Mesenchymal stem cell (in vitro differentiated cells and primary cell): ENCODE data around the gene IKBKG.

Source experiments
- DNase-seq: peaks from one replicate; pipeline ENCODE4 v3.0.0-alpha.2; 2013
- H2AFZ ChIP-seq: one replicate; pipeline ENCODE4 v1.6.1; 2013; ENCODE audit warnings: low read depth, mild to moderate bottlenecking, control low read depth, inconsistent platforms, low read length, moderate library complexity
- H2AK5ac ChIP-seq: 2 replicates; pipeline ENCODE4 v1.6.1; 2013; ENCODE audit warnings: low read length, moderate library complexity, mild to moderate bottlenecking, inconsistent platforms; ENCODE audit not compliant: severe bottlenecking
- H2BK120ac ChIP-seq: one replicate; pipeline ENCODE4 v1.6.1; 2013; ENCODE audit warnings: low read depth, mild to moderate bottlenecking, inconsistent platforms, low read length, moderate library complexity
- H2BK12ac ChIP-seq, 2 experiments: one replicate each; pipeline ENCODE4 v1.6.1; 2013; ENCODE audit warnings: inconsistent platforms in 2 of 2, low read length in 2 of 2, mild to moderate bottlenecking in 2 of 2, moderate library complexity in 2 of 2, control low read depth in 1 of 2
- H2BK15ac ChIP-seq: one replicate; pipeline ENCODE4 v1.6.1; 2013; ENCODE audit warnings: mild to moderate bottlenecking, low read depth, inconsistent platforms; ENCODE audit not compliant: poor library complexity, severe bottlenecking
- H2BK5ac ChIP-seq: 2 replicates; pipeline ENCODE4 v1.6.1; 2013; ENCODE audit warnings: low read depth, mild to moderate bottlenecking, low read length, control low read depth, inconsistent platforms; ENCODE audit not compliant: poor library complexity, severe bottlenecking
- H3K14ac ChIP-seq, 2 experiments: one replicate each; pipeline ENCODE4 v1.6.1; 2013; ENCODE audit warnings: inconsistent platforms in 2 of 2, low read length in 2 of 2, control low read depth in 1 of 2, mild to moderate bottlenecking in 1 of 2, moderate library complexity in 1 of 2
- H3K18ac ChIP-seq, 2 experiments: one replicate each; pipeline ENCODE4 v1.6.1; 2013; ENCODE audit warnings: inconsistent platforms in 2 of 2, low read length in 2 of 2, control low read depth in 1 of 2, low read depth in 1 of 2, mild to moderate bottlenecking in 1 of 2
- H3K23ac ChIP-seq, 2 experiments: one replicate each; pipeline ENCODE4 v1.6.1; 2013; ENCODE audit warnings: inconsistent platforms in 2 of 2, low read length in 2 of 2, mild to moderate bottlenecking in 2 of 2, moderate library complexity in 2 of 2, control low read depth in 1 of 2
- H3K27ac ChIP-seq: 2 replicates; pipeline ENCODE4 v1.5.1; 2013; ENCODE audit warnings: mild to moderate bottlenecking, moderate library complexity, low read length, control low read depth, inconsistent platforms; ENCODE audit not compliant: poor library complexity, severe bottlenecking
- H3K27me3 ChIP-seq, 2 experiments: 2 replicates each; pipeline versions ENCODE4 v1.6.1 to v1.7.0; 2013; ENCODE audit warnings: low read length in 2 of 2, mild to moderate bottlenecking in 2 of 2, moderate library complexity in 2 of 2, control low read depth in 1 of 2, inconsistent platforms in 1 of 2; ENCODE audit not compliant: control insufficient read depth in 1 of 2, insufficient read depth in 1 of 2
- H3K36me3 ChIP-seq, 2 experiments: 2 replicates each; pipeline versions ENCODE4 v1.6.1 to v1.7.0; 2013; ENCODE audit warnings: low read length in 2 of 2, control low read depth in 1 of 2, inconsistent platforms in 1 of 2, low read depth in 1 of 2, mild to moderate bottlenecking in 1 of 2; ENCODE audit not compliant: insufficient read depth in 2 of 2, control insufficient read depth in 1 of 2
- H3K4ac ChIP-seq, 2 experiments: one replicate each; pipeline ENCODE4 v1.6.1; 2013; ENCODE audit warnings: inconsistent platforms in 2 of 2, low read length in 2 of 2, mild to moderate bottlenecking in 2 of 2, moderate library complexity in 2 of 2, control low read depth in 1 of 2, low read depth in 1 of 2
- H3K4me1 ChIP-seq: 2 replicates; pipeline ENCODE4 v1.6.1; 2013; ENCODE audit warnings: low read depth, low read length, control low read depth; ENCODE audit not compliant: control insufficient read depth, insufficient read depth
- H3K4me2 ChIP-seq: 2 replicates; pipeline ENCODE4 v1.6.1; 2013; ENCODE audit warnings: low read length, mild to moderate bottlenecking, inconsistent platforms; ENCODE audit not compliant: poor library complexity, severe bottlenecking
- H3K4me3 ChIP-seq, 2 experiments: 2 replicates each; pipeline versions ENCODE4 v1.5.1 to v1.7.0; 2013; ENCODE audit warnings: low read length in 2 of 2, mild to moderate bottlenecking in 2 of 2, control low read depth in 1 of 2, low read depth in 1 of 2; ENCODE audit not compliant: insufficient read depth in 1 of 2
- H3K79me1 ChIP-seq: replicated peaks from 2 replicates; pipeline ENCODE4 v1.6.1; 2013; ENCODE audit warnings: mild to moderate bottlenecking, control low read depth, low read length, inconsistent platforms; ENCODE audit not compliant: poor library complexity, severe bottlenecking
- H3K9ac ChIP-seq: 2 replicates; pipeline ENCODE4 v1.7.0; 2013; ENCODE audit warnings: mild to moderate bottlenecking, low read length, moderate library complexity
- H3K9me3 ChIP-seq: 2 replicates; pipeline ENCODE4 v1.7.0; 2013; ENCODE audit warnings: mild to moderate bottlenecking, low read length; ENCODE audit not compliant: control insufficient read depth
- H4K8ac ChIP-seq: one replicate; pipeline ENCODE4 v1.6.1; 2013; ENCODE audit warnings: inconsistent platforms, mild to moderate bottlenecking, low read length, moderate library complexity
- H4K91ac ChIP-seq: one replicate; pipeline ENCODE4 v1.6.1; 2013; ENCODE audit warnings: mild to moderate bottlenecking, low read length, inconsistent platforms
- WGBS: methylation state at CpG from one replicate; pipeline ENCODE4 v1.1.7; 2013; ENCODE audit warnings: mixed read lengths; 5-methylcytosine and 5-hydroxymethylcytosine counted together

IKBKG gene

GRCh38 chrX:154599531-154599930 lies 52.1 kb downstream of the IKBKG start:
- H2BK120ac ChIP-seq = no peak overlapping the region
- H3K27ac ChIP-seq = no peak overlapping the region
- no peak overlapping the region for H2BK5ac ChIP-seq
- peaks cover 2% of the 10 kb centered on the region for H3K9me3 ChIP-seq
- no peaks in the 10 kb centered on the region for H3K36me3 ChIP-seq
- H3K23ac ChIP-seq = no peak overlapping the region
- no peak overlapping the region for H2AFZ ChIP-seq
- no peak overlapping the region for H3K4me3 ChIP-seq
- peak overlapping the region; percentile 2 for H2AK5ac ChIP-seq
- 97% methylated on average over 14 of the region's 14 CpGs for WGBS
- H3K79me1 ChIP-seq = no peaks in the 10 kb centered on the region
- H3K4me1 ChIP-seq = peaks cover 27% of the 10 kb centered on the region
- H2BK12ac ChIP-seq = peak overlapping the region in 1 of 2 experiments; percentile 54
- no peak overlapping the region for H3K18ac ChIP-seq
- peak overlapping the region; percentile 60 for H4K8ac ChIP-seq
- H3K9ac ChIP-seq = no peak overlapping the region
- no peak overlapping the region for H2BK15ac ChIP-seq
- no peak for DNase-seq
- H3K27me3 ChIP-seq = peaks cover 0 to 40% of the 10 kb centered on the region in 2 experiments
- H3K14ac ChIP-seq = no peak overlapping the region
- peak overlapping the region; percentile 61 for H4K91ac ChIP-seq
- H3K4ac ChIP-seq = no peak overlapping the region
- H3K4me2 ChIP-seq = no peak overlapping the region

GRCh38 chrX:154600759-154601374 lies 53.4 kb downstream of the IKBKG start:
- Histone ChIP-seq H3K18ac (peak overlapping the region; percentile 6 to 28), H3K4me1 (peaks cover 27% of the 10 kb centered on the region), H3K27ac (no peak overlapping the region), H3K4ac (peak overlapping the region in 1 of 2 experiments; percentile 13), H2BK5ac (no peak overlapping the region), H2BK12ac (peak overlapping the region in 1 of 2 experiments; percentile 59), H3K4me3 (no peak overlapping the region), H3K4me2 (no peak overlapping the region), H2AFZ (no peak overlapping the region), H3K36me3 (no peaks in the 10 kb centered on the region), H4K8ac (no peak overlapping the region), H2AK5ac (peak overlapping the region; percentile 26), H3K23ac (no peak overlapping the region), H3K79me1 (no peaks in the 10 kb centered on the region), H3K27me3 (peaks cover 0 to 35% of the 10 kb centered on the region in 2 experiments), H3K9me3 (no peaks in the 10 kb centered on the region), H2BK120ac (no peak overlapping the region), H3K9ac (no peak overlapping the region), H3K14ac (no peak overlapping the region), H4K91ac (no peak overlapping the region), H2BK15ac (no peak overlapping the region)
- no peak for DNase-seq
- WGBS = 93% methylated on average over 14 of the region's 15 CpGs

- Histone ChIP-seq H2BK5ac (no peak overlapping the region), H2BK15ac (no peak overlapping the region), H3K36me3 (no peaks in the 10 kb centered on the region), H2AFZ (no peak overlapping the region), H3K18ac (no peak overlapping the region), H4K91ac (no peak overlapping the region), H3K27ac (no peak overlapping the region), H3K23ac (no peak overlapping the region), H3K4me3 (no peak overlapping the region), H3K27me3 (peaks cover 0 to 30% of the 10 kb centered on the region in 2 experiments), H3K4ac (no peak overlapping the region), H3K79me1 (no peaks in the 10 kb centered on the region), H3K4me1 (peaks cover 20% of the 10 kb centered on the region), H2AK5ac (no peak overlapping the region), H3K9ac (no peak overlapping the region), H2BK12ac (no peak overlapping the region), H4K8ac (no peak overlapping the region), H3K9me3 (peaks cover 3% of the 10 kb centered on the region), H3K14ac (no peak overlapping the region), H3K4me2 (no peak overlapping the region), H2BK120ac (no peak overlapping the region)
- DNase-seq = no peak
- 87% methylated on average over 9 of the region's 13 CpGs for WGBS
These were observed 54.8 kb downstream of the IKBKG start for GRCh38 chrX:154602226-154602625.

- Histone ChIP-seq H4K8ac (no peak overlapping the region), H2BK15ac (no peak overlapping the region), H3K4ac (no peak overlapping the region), H3K9ac (no peak overlapping the region), H3K18ac (no peak overlapping the region), H3K4me2 (no peak overlapping the region), H4K91ac (no peak overlapping the region), H3K4me3 (no peak overlapping the region), H2AK5ac (peak overlapping the region; percentile 96), H3K14ac (no peak overlapping the region), H2AFZ (no peak overlapping the region), H3K9me3 (peaks cover 6% of the 10 kb centered on the region), H3K27me3 (peaks cover 0 to 35% of the 10 kb centered on the region in 2 experiments), H3K36me3 (no peaks in the 10 kb centered on the region), H2BK12ac (no peak overlapping the region), H3K23ac (no peak overlapping the region), H3K27ac (no peak overlapping the region), H2BK5ac (no peak overlapping the region), H2BK120ac (no peak overlapping the region), H3K79me1 (no peaks in the 10 kb centered on the region), H3K4me1 (peaks cover 20% of the 10 kb centered on the region)
- WGBS = 95% methylated on average over 15 of the region's 18 CpGs
- DNase-seq = no peak
These were observed 55.5 kb downstream of the IKBKG start for GRCh38 chrX:154602766-154603437.
